Stimulated activated CD8-positive, alpha-beta memory T cell treated with anti-CD3 and anti-CD28 coated beads, Interleukin-4, amount 100 ng/mL, for 1 hour (primary cell): ENCODE data around the gene FBXO3.
"Not testable (repeated sequence)": the region's sequence is repeated elsewhere in the genome, so short reads cannot be mapped to it uniquely, and the experiment has no call there.

ENCODE experiments used
- DNase-seq, 2 donors: peaks; one replicate each; pipeline ENCODE4 v3.0.0-alpha.2; 2020; ENCODE audit warnings: low read depth in 2 of 2, low spot score in 1 of 2

Gene FBXO3

GRCh38 chr11:33729072-33729664, 45.2 kb downstream of the FBXO3 start:
- DNase-seq, result not testable (repeated sequence)

- DNase-seq, result not testable (repeated sequence)
These were observed 46.8 kb downstream of the FBXO3 start for GRCh38 chr11:33727539-33727938.

- DNase-seq, result no peak
These were observed 48.8 kb downstream of the FBXO3 start for GRCh38 chr11:33725496-33725895.

GRCh38 chr11:33724644-33725035, 49.7 kb downstream of the FBXO3 start:
- DNase-seq, result no peak

GRCh38 chr11:33723238-33723881, 51.0 kb downstream of the FBXO3 start:
- no peak for DNase-seq

GRCh38 chr11:33722590-33723234, 51.6 kb downstream of the FBXO3 start:
- DNase-seq, result no peak

- no peak for DNase-seq
These were observed 52.3 kb downstream of the FBXO3 start for GRCh38 chr11:33721984-33722383.

- DNase-seq, result no peak
These were observed 52.9 kb downstream of the FBXO3 start for GRCh38 chr11:33721426-33721825.

- no peak for DNase-seq
These were observed 54.7 kb downstream of the FBXO3 start for GRCh38 chr11:33719587-33719986.

GRCh38 chr11:33718440-33718839, 55.9 kb downstream of the FBXO3 start:
- DNase-seq, result no peak

GRCh38 chr11:33716243-33716642, 58.1 kb downstream of the FBXO3 start:
- DNase-seq, result no peak

GRCh38 chr11:33713856-33714398, 60.4 kb downstream of the FBXO3 start:
- DNase-seq, result no peak

- no peak for DNase-seq
These were observed 61.0 kb downstream of the FBXO3 start for GRCh38 chr11:33713151-33713855.

- DNase-seq, result no peak
These were observed 61.9 kb downstream of the FBXO3 start for GRCh38 chr11:33712436-33712835.

GRCh38 chr11:33709466-33709865, 64.9 kb downstream of the FBXO3 start:
- DNase-seq, result no peak

GRCh38 chr11:33708985-33709384, 65.3 kb downstream of the FBXO3 start:
- no peak for DNase-seq

- DNase-seq, result not testable (repeated sequence)
These were observed 66.5 kb downstream of the FBXO3 start for GRCh38 chr11:33707831-33708230.

- no peak for DNase-seq
These were observed 67.4 kb downstream of the FBXO3 start for GRCh38 chr11:33706966-33707365.

GRCh38 chr11:33706546-33706945, 67.8 kb downstream of the FBXO3 start:
- DNase-seq, result no peak

- DNase-seq, result no peak
These were observed 69.9 kb downstream of the FBXO3 start for GRCh38 chr11:33704240-33705002.

- no peak for DNase-seq
These were observed 70.5 kb downstream of the FBXO3 start for GRCh38 chr11:33703788-33704187.
